ENCODE results near the gene MAIP1. TPM values are rescaled to one million over a fixed set of nuclear protein-coding genes. Genes with fewer than 3 reads are reported as not detected.

MAIP1 gene
- total and polyA plus RNA-seq, 9 of the 15 experiments (the other 6 are each of a cell fraction or from before 2014, with no cell fraction given) = 3.6 to 30.0 (median 24.5) TPM

DNA sequence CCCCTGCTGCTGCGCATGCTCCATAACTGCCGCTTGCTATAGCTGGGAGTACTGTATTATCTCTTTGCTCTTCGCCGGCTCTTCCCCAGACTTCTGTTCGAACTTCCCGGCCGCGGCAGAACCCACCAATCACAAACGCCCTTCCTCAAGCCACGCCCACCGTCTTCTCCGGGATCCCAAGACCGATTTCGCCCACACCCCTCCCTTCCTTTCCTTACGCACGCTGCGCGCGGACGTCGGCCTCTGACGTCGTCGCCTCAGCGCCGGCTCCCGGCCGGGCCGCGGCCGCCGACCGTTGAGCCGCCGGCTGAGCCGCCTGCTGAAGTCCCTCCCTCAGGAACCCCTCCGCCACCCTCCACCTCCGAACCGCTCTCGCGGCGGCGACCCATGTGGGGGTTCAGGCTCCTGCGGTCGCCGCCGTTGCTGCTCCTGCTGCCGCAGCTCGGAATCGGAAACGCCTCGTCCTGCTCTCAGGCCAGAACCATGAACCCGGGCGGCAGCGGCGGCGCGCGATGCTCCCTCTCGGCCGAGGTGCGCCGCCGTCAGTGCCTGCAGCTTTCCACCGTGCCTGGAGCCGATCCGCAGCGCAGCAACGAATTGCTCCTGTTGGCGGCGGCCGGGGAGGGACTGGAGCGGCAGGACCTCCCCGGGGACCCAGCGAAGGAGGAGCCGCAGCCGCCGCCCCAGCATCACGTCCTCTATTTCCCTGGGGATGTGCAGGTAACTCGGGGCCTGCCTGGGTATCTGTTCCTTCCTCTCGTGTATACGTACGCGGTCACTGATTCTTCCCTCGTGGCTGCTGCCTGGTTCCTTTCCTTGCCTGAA, 44.1 kb upstream of the MAIP1 start, which contains the start of gene C2orf69 (continued):
- no peak for TF ChIP-seq ZNF644 (tag; IDR thresholded peaks at IDR 0.05; ENCODE audit: low read depth)
- TF ChIP-seq, protein P1, sequence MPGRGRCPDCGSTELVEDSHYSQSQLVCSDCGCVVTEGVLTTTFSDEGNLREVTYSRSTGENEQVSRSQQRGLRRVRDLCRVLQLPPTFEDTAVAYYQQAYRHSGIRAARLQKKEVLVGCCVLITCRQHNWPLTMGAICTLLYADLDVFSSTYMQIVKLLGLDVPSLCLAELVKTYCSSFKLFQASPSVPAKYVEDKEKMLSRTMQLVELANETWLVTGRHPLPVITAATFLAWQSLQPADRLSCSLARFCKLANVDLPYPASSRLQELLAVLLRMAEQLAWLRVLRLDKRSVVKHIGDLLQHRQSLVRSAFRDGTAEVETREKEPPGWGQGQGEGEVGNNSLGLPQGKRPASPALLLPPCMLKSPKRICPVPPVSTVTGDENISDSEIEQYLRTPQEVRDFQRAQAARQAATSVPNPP (IDR thresholded peaks at IDR 0.05; ENCODE audit: borderline replicate concordance, insufficient read depth, insufficient read length) = no peak
- no peak for TF ChIP-seq GTF2A2 (tag; IDR thresholded peaks at IDR 0.05)
- TF ChIP-seq SLC30A9 (CRISPR knock-in tag; IDR thresholded peaks at IDR 0.05) = no peak
- TF ChIP-seq SMAD3 (CRISPR knock-in tag; conservative IDR thresholded peaks at IDR 0.05) = no peak
- TF ChIP-seq NFRKB (IDR thresholded peaks at IDR 0.05; ENCODE audit: low read depth) = no peak
- TF ChIP-seq ZNF717 (CRISPR knock-in tag; IDR thresholded peaks at IDR 0.05) = no peak
- TF ChIP-seq ZNF76 (CRISPR knock-in tag; IDR thresholded peaks at IDR 0.05; ENCODE audit: borderline replicate concordance) = no peak
- no peak for TF ChIP-seq CREB3 (tag; conservative IDR thresholded peaks at IDR 0.05; ENCODE audit: low read depth)
- peak; percentile 94 for TF ChIP-seq POLR2G (IDR thresholded peaks at IDR 0.05; ENCODE audit: low read depth, low read length)
- no peak for TF ChIP-seq ZNF347 (CRISPR knock-in tag; IDR thresholded peaks at IDR 0.05; ENCODE audit: low read depth)
- no peak for TF ChIP-seq BACH1 (tag; IDR thresholded peaks at IDR 0.05)
- no peak for TF ChIP-seq ZC3H8 (IDR thresholded peaks at IDR 0.05)
- TF ChIP-seq PHTF2 (CRISPR knock-in tag; IDR thresholded peaks at IDR 0.05) = no peak
- no peak for TF ChIP-seq SNRNP70 (optimal IDR thresholded peaks at IDR 0.05; ENCODE audit: low read depth, low read length)
- TF ChIP-seq RBM15 (IDR thresholded peaks at IDR 0.05; ENCODE audit: insufficient read depth, low read length) = no peak
- no peak for TF ChIP-seq ZNF121 (CRISPR knock-in tag; conservative IDR thresholded peaks at IDR 0.05)
- peak; percentile 98 for TF ChIP-seq CC2D1A (IDR thresholded peaks at IDR 0.05)
- TF ChIP-seq CHD1 (IDR thresholded peaks at IDR 0.05; ENCODE audit: low read length) = no peak
- TF ChIP-seq U2AF2 (optimal IDR thresholded peaks at IDR 0.05; ENCODE audit: low read depth, low read length) = no peak
- no peak for TF ChIP-seq DIDO1 (tag; IDR thresholded peaks at IDR 0.05; ENCODE audit: low read depth)
- TF ChIP-seq ZNF778 (CRISPR knock-in tag; IDR thresholded peaks at IDR 0.05) = no peak
- no peak for TF ChIP-seq ZNF23 (CRISPR knock-in tag; IDR thresholded peaks at IDR 0.05)
- no peak for TF ChIP-seq SREBF2 (CRISPR knock-in tag; IDR thresholded peaks at IDR 0.05)

Measured in K562 (cell line).